ENCODE measurements around the gene PER3. TPM values are rescaled to one million over a fixed set of nuclear protein-coding genes. Genes with fewer than 3 reads are reported as not detected.
A peak's percentile ranks its signal among the peaks of the same experiment; 100 is the strongest.

PER3 gene
- total and polyA plus RNA-seq, 10 of the 15 experiments (the other 5 are each of a cell fraction or from before 2014, with no cell fraction given): 0.06 to 0.64 (median 0.13) TPM; not detected in 1

DNA sequence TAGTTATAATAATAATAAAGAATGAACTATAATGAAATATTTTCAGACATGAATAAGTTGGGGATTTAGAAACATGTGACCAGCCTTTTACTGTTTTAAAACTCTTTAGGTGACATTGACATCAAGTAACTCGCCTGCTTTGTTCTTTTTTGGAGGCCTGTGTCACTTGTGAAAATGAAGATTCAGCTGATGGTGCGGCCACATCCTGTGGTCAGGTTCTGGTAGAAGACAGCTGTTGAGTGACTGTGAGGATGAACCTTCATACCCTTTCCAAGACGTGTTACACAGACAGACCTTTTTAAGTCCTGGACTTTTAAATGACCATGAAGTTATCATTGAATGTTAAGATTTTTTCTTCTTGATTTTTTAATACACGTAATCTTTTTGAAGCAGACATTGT, 58.4 kb downstream of the PER3 start:
- H3K79me2 ChIP-seq (ENCODE audit: control insufficient read depth, insufficient read depth, low read length): no peaks in the 10 kb centered on the region
- no peaks in the 10 kb centered on the region for H3K36me3 ChIP-seq (ENCODE audit: control insufficient read depth in 2 of 2, insufficient read depth in 2 of 2, low read length in 1 of 2)
- H3K27ac ChIP-seq (ENCODE audit: control insufficient read depth, insufficient read depth): no peak overlapping the region
- H2AFZ ChIP-seq (ENCODE audit: control insufficient read depth, low read depth, low read length): no peak overlapping the region
- no peaks in the 10 kb centered on the region for H4K20me1 ChIP-seq (ENCODE audit: control insufficient read depth, insufficient read depth)
- peaks cover 0 to 3% of the 10 kb centered on the region in 2 experiments; a peak in 1 of 4 replicates for H3K27me3 ChIP-seq (replicated peaks in 1 of 2; ENCODE audit: control insufficient read depth in 2 of 2, insufficient read depth in 2 of 2, low read length in 1 of 2)
- ChIA-PET CTCF (interaction anchor here (0.6 kb wide), 2 partner anchors 425 to 509 kb away, joined by 3 read pairs; no protein-coding TSS in a partner anchor), POLR2A (no interaction called here), SMC1A (ENCODE audit: uncharacterized antibody, unreplicated experiment) (no interaction called here), RAD21 (ENCODE audit: unreplicated experiment) (interaction anchor here (0.6 kb wide), 1 partner anchor 325 kb away, joined by 3 read pairs; no protein-coding TSS in a partner anchor)
- FAIRE-seq: peak; percentile 54
- no peak overlapping the region for H3K4me3 ChIP-seq
- peaks cover 3% of the 10 kb centered on the region; the same call in 1 of the 3 replicates for H3K9me3 ChIP-seq (replicated peaks; ENCODE audit: control insufficient read depth, insufficient read depth, low read length)
- no peak overlapping the region for H3K4me2 ChIP-seq (ENCODE audit: control insufficient read depth, insufficient read depth)
- ATAC-seq: peak; percentile 66
- intact Hi-C loops (cut with micrococcal nuclease; ENCODE audit: unreplicated experiment): no loop called here
- 43% methylated on average over 4 of the region's 4 CpGs for WGBS (ENCODE audit: insufficient coverage, insufficient replicate concordance, low lambda C conversion rate, missing lambda C conversion rate)
- no TSS peak for BruUV-seq (replicated peaks)
- in situ Hi-C loops (cut with MboI): no loop called here
- no peak for DNase-seq (ENCODE audit: low read depth, low spot score)
- H3K9ac ChIP-seq (ENCODE audit: control insufficient read depth, insufficient read depth, low read length): no peak overlapping the region
- no peaks in the 10 kb centered on the region for H3K4me1 ChIP-seq (ENCODE audit: control insufficient read depth, insufficient read depth, low read length)
- TF ChIP-seq LARP7 (IDR thresholded peaks at IDR 0.05) (no peak), BMI1 (IDR thresholded peaks at IDR 0.05; ENCODE audit: borderline replicate concordance) (no peak), ASH2L (IDR thresholded peaks at IDR 0.05; ENCODE audit: borderline replicate concordance, low read depth) (no peak), SRF (IDR thresholded peaks at IDR 0.05; ENCODE audit: low read depth in 2 of 2, low read length in 2 of 2) (no peak), IKZF2 (IDR thresholded peaks at IDR 0.05) (no peak), TCF12 (IDR thresholded peaks at IDR 0.05; ENCODE audit: low read depth, low read length) (peak; percentile 66; the same call in 1 of the 2 replicates), BACH1 (IDR thresholded peaks at IDR 0.05; ENCODE audit: borderline replicate concordance) (no peak), PML (IDR thresholded peaks at IDR 0.05; ENCODE audit: low read length) (no peak), SUPT20H (IDR thresholded peaks at IDR 0.05; ENCODE audit: borderline replicate concordance, control insufficient read depth, low read depth, low read length) (no peak), ESRRA (IDR thresholded peaks at IDR 0.05; ENCODE audit: low read length) (no peak), JUND (IDR thresholded peaks at IDR 0.05; ENCODE audit: low read depth, low read length) (no peak), NR2C2 (IDR thresholded peaks at IDR 0.05; ENCODE audit: borderline replicate concordance, control insufficient read depth, insufficient read length, low read depth) (no peak), STAT3 (IDR thresholded peaks at IDR 0.05; ENCODE audit: low read depth, low read length) (no peak), ZNF592 (IDR thresholded peaks at IDR 0.05) (no peak), CHD2 (IDR thresholded peaks at IDR 0.05; ENCODE audit: borderline replicate concordance, low read depth, low read length) (no peak), KLF5 (IDR thresholded peaks at IDR 0.05; ENCODE audit: partially characterized antibody) (no peak), CBFB (IDR thresholded peaks at IDR 0.05; ENCODE audit: low read depth) (no peak), NR2C1 (IDR thresholded peaks at IDR 0.05) (no peak), IRF4 (IDR thresholded peaks at IDR 0.05; ENCODE audit: low read depth, low read length) (no peak), NFIC (IDR thresholded peaks at IDR 0.05; ENCODE audit: low read depth, low read length) (no peak), MYB (IDR thresholded peaks at IDR 0.05; ENCODE audit: borderline replicate concordance, low read depth, low read length) (no peak), ETV6 (conservative IDR thresholded peaks at IDR 0.05 in 1 of 2, IDR thresholded peaks at IDR 0.05 in 1 of 2; ENCODE audit: borderline replicate concordance in 1 of 2, low read depth in 1 of 2) (no peak)
- TF ChIP-seq, protein P1, sequence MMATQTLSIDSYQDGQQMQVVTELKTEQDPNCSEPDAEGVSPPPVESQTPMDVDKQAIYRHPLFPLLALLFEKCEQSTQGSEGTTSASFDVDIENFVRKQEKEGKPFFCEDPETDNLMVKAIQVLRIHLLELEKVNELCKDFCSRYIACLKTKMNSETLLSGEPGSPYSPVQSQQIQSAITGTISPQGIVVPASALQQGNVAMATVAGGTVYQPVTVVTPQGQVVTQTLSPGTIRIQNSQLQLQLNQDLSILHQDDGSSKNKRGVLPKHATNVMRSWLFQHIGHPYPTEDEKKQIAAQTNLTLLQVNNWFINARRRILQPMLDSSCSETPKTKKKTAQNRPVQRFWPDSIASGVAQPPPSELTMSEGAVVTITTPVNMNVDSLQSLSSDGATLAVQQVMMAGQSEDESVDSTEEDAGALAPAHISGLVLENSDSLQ (IDR thresholded peaks at IDR 0.05): peak; percentile 41; the same call in 1 of the 2 replicates
